ENCODE results near the gene TENT4A.

Gene TENT4A

GRCh38 chr5:6700685-6701355 is 12.4 kb upstream of the TENT4A start:
- no peak for DNase-seq

GRCh38 chr5:6701491-6701890 is 11.7 kb upstream of the TENT4A start:
- DNase-seq = no peak

- no peak for DNase-seq
Measured at GRCh38 chr5:6702633-6703032, 10.6 kb upstream of the TENT4A start.

GRCh38 chr5:6703806-6704205 is 9.4 kb upstream of the TENT4A start:
- no peak for DNase-seq

- DNase-seq = no peak
Measured at GRCh38 chr5:6704361-6704851, 8.8 kb upstream of the TENT4A start.

- DNase-seq = no peak
Measured at GRCh38 chr5:6705088-6705487, 8.1 kb upstream of the TENT4A start.

- no peak for DNase-seq
Measured at GRCh38 chr5:6705959-6706358, 7.3 kb upstream of the TENT4A start.

- no peak for DNase-seq
Measured at GRCh38 chr5:6707852-6708251, 5.4 kb upstream of the TENT4A start.

- no peak for DNase-seq
Measured at GRCh38 chr5:6708814-6709213, 4.4 kb upstream of the TENT4A start.

- no peak for DNase-seq
Measured at GRCh38 chr5:6710070-6710469, 3.2 kb upstream of the TENT4A start.

- no peak for DNase-seq
Measured at GRCh38 chr5:6710551-6711318, 2.5 kb upstream of the TENT4A start.

- no peak for DNase-seq
Measured at GRCh38 chr5:6711409-6712141, 1.7 kb upstream of the TENT4A start.

GRCh38 chr5:6712142-6712576 is 1.1 kb upstream of the TENT4A start:
- peak; percentile 68 for DNase-seq

GRCh38 chr5:6712577-6713273 is 507 bp upstream of the TENT4A start:
- DNase-seq = peak; percentile 96

- DNase-seq = no peak
Measured at GRCh38 chr5:6714226-6715041, 1.2 kb downstream of the TENT4A start.

- DNase-seq = no peak
Measured at GRCh38 chr5:6715271-6715670, 2.0 kb downstream of the TENT4A start.

GRCh38 chr5:6715758-6716628 is 2.8 kb downstream of the TENT4A start:
- no peak for DNase-seq

- no peak for DNase-seq
Measured at GRCh38 chr5:6716629-6717149, 3.5 kb downstream of the TENT4A start.

- DNase-seq = no peak
Measured at GRCh38 chr5:6717247-6717646, 4.0 kb downstream of the TENT4A start.

GRCh38 chr5:6717687-6718086 is 4.5 kb downstream of the TENT4A start:
- DNase-seq = no peak

- DNase-seq = no peak
Measured at GRCh38 chr5:6718161-6718681, 5.0 kb downstream of the TENT4A start.

Measured in DMS153 (cell line).